OCI-LY3 (cell line): ENCODE data around the gene SPOCD1.

ENCODE experiments used
- CTCF ChIP-seq: fragments of 200-600, 300-600 bp; sonication (generic); IDR thresholded peaks from 2 replicates; pipeline ENCODE4 v1.5.1; 2014; ENCODE audit warnings: antibody characterized with exemption, low read length, low read depth
- EZH2phosphoT487 ChIP-seq: fragments of 200-600 bp; shearing (Covaris generic); IDR thresholded peaks from 2 replicates; pipeline ENCODE4 v1.6.1; 2018; ENCODE audit warnings: antibody characterized with exemption, mixed run types, low read depth

GRCh38 chr1:31753707-31754349 is 62.0 kb downstream of the SPOCD1 start:
- TF ChIP-seq CTCF (no peak), EZH2phosphoT487 (no peak)
